ENCODE results near the gene CYP4A22.
A peak's percentile ranks its signal among the peaks of the same experiment; 100 is the strongest.
"Not testable (repeated sequence)": the region's sequence is repeated elsewhere in the genome, so short reads cannot be mapped to it uniquely, and the experiment has no call there.

The CYP4A22 gene, protein sequence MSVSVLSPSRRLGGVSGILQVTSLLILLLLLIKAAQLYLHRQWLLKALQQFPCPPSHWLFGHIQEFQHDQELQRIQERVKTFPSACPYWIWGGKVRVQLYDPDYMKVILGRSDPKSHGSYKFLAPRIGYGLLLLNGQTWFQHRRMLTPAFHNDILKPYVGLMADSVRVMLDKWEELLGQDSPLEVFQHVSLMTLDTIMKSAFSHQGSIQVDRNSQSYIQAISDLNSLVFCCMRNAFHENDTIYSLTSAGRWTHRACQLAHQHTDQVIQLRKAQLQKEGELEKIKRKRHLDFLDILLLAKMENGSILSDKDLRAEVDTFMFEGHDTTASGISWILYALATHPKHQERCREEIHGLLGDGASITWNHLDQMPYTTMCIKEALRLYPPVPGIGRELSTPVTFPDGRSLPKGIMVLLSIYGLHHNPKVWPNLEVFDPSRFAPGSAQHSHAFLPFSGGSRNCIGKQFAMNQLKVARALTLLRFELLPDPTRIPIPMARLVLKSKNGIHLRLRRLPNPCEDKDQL

GRCh38 chr1:47137198-47137597 is at the start of gene CYP4A22:
CYP4A22 (plus strand) TSS chr1:47137441; CDS start chr1:47137486, 45 bp downstream.
- H3K4me3 ChIP-seq (ENCODE audit: low read length): no peak within 1 kb of the TSS
- no peaks in the 10 kb centered on the region for H3K36me3 ChIP-seq (ENCODE audit: control insufficient read depth, low read depth, low read length)
- H3K9ac ChIP-seq (ENCODE audit: low read length): no peak within 1 kb of the TSS
- no peaks in the 10 kb centered on the region for H3K27me3 ChIP-seq (ENCODE audit: control insufficient read depth, insufficient read depth, low read length)
- H3K4me1 ChIP-seq (ENCODE audit: control insufficient read depth, low read depth, low read length): no peaks in the 10 kb centered on the region
- H3K9me3 ChIP-seq (ENCODE audit: control insufficient read depth, low read depth, low read length): no peaks in the 10 kb centered on the region
- H3K27ac ChIP-seq (ENCODE audit: low read length): no peak within 1 kb of the TSS

- not testable (repeated sequence) for H3K27me3 ChIP-seq (ENCODE audit: control insufficient read depth, insufficient read depth, low read length); H3K4me1 ChIP-seq (ENCODE audit: control insufficient read depth, low read depth, low read length); H3K9ac ChIP-seq (ENCODE audit: low read length); H3K36me3 ChIP-seq (ENCODE audit: control insufficient read depth, low read depth, low read length); H3K27ac ChIP-seq (ENCODE audit: low read length); H3K9me3 ChIP-seq (ENCODE audit: control insufficient read depth, low read depth, low read length); H3K4me3 ChIP-seq (ENCODE audit: low read length)
These were observed 47.9 kb upstream of the CYP4A22 start for GRCh38 chr1:47089356-47089755.

- H3K27me3 ChIP-seq (ENCODE audit: control insufficient read depth, insufficient read depth, low read length); H3K27ac ChIP-seq (ENCODE audit: low read length); H3K9ac ChIP-seq (ENCODE audit: low read length); H3K4me1 ChIP-seq (ENCODE audit: control insufficient read depth, low read depth, low read length); H3K4me3 ChIP-seq (ENCODE audit: low read length); H3K36me3 ChIP-seq (ENCODE audit: control insufficient read depth, low read depth, low read length); H3K9me3 ChIP-seq (ENCODE audit: control insufficient read depth, low read depth, low read length): not testable (repeated sequence)
These were observed 45.8 kb upstream of the CYP4A22 start for GRCh38 chr1:47091476-47091875.

- Histone ChIP-seq H3K9ac (ENCODE audit: low read length) (no peak overlapping the region), H3K4me1 (ENCODE audit: control insufficient read depth, low read depth, low read length) (peaks cover 16% of the 10 kb centered on the region), H3K27ac (ENCODE audit: low read length) (no peak overlapping the region), H3K36me3 (ENCODE audit: control insufficient read depth, low read depth, low read length) (no peaks in the 10 kb centered on the region), H3K27me3 (ENCODE audit: control insufficient read depth, insufficient read depth, low read length) (no peaks in the 10 kb centered on the region), H3K4me3 (ENCODE audit: low read length) (no peak overlapping the region), H3K9me3 (ENCODE audit: control insufficient read depth, low read depth, low read length) (no peaks in the 10 kb centered on the region)
These were observed 32.4 kb upstream of the CYP4A22 start for GRCh38 chr1:47104816-47105215.

- peaks cover 16% of the 10 kb centered on the region for H3K4me1 ChIP-seq (ENCODE audit: control insufficient read depth, low read depth, low read length)
- no peak overlapping the region for H3K4me3 ChIP-seq (ENCODE audit: low read length)
- H3K27ac ChIP-seq (ENCODE audit: low read length): no peak overlapping the region
- no peaks in the 10 kb centered on the region for H3K27me3 ChIP-seq (ENCODE audit: control insufficient read depth, insufficient read depth, low read length)
- H3K9ac ChIP-seq (ENCODE audit: low read length): no peak overlapping the region
- H3K36me3 ChIP-seq (ENCODE audit: control insufficient read depth, low read depth, low read length): no peaks in the 10 kb centered on the region
- no peaks in the 10 kb centered on the region for H3K9me3 ChIP-seq (ENCODE audit: control insufficient read depth, low read depth, low read length)
These were observed 30.4 kb upstream of the CYP4A22 start for GRCh38 chr1:47106792-47107191.

DNA sequence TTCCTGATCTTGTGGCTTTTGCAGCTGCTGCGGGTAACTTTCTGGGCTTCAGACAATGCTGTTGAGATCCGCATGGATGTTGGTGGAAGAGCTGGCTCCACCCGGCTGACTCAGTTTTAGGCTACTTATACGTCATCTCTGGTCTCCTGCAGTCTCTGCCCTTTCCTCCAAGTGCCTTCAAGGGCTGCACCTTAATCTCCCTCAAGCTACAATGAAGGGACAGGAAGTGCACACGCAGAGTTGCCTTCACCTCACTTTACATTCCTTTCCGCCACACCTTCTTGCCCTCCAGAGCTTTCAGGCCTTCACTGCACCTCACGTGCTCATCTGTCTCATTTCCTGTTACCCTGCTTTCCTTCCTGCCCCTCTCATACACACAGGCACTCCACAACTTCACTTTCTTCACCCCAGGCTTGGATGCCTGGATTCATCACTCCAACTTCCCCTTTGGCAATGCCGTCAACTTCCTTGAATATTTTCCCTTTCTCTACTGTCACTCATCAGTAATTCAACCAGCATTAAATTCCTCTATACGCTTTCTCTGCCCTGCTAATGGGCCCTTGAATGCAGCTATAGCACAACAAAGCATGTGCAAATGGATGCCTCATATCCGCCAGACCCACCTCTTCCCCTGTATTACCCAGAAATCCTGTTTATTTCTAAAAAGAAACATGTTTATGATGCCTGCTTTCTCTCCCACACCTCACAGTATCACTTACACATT is 29.2 kb upstream of the CYP4A22 start:
- not testable (repeated sequence) for H3K9me3 ChIP-seq (ENCODE audit: control insufficient read depth, low read depth, low read length); H3K4me3 ChIP-seq (ENCODE audit: low read length); H3K27me3 ChIP-seq (ENCODE audit: control insufficient read depth, insufficient read depth, low read length); H3K9ac ChIP-seq (ENCODE audit: low read length); H3K27ac ChIP-seq (ENCODE audit: low read length); H3K36me3 ChIP-seq (ENCODE audit: control insufficient read depth, low read depth, low read length)
- peaks cover 22% of the 10 kb centered on the region for H3K4me1 ChIP-seq (ENCODE audit: control insufficient read depth, low read depth, low read length)

GRCh38 chr1:47109482-47109881 is 27.8 kb upstream of the CYP4A22 start:
- H3K9ac ChIP-seq (ENCODE audit: low read length); H3K27ac ChIP-seq (ENCODE audit: low read length); H3K9me3 ChIP-seq (ENCODE audit: control insufficient read depth, low read depth, low read length); H3K36me3 ChIP-seq (ENCODE audit: control insufficient read depth, low read depth, low read length); H3K27me3 ChIP-seq (ENCODE audit: control insufficient read depth, insufficient read depth, low read length); H3K4me3 ChIP-seq (ENCODE audit: low read length): not testable (repeated sequence)
- peaks cover 27% of the 10 kb centered on the region for H3K4me1 ChIP-seq (ENCODE audit: control insufficient read depth, low read depth, low read length)

DNA sequence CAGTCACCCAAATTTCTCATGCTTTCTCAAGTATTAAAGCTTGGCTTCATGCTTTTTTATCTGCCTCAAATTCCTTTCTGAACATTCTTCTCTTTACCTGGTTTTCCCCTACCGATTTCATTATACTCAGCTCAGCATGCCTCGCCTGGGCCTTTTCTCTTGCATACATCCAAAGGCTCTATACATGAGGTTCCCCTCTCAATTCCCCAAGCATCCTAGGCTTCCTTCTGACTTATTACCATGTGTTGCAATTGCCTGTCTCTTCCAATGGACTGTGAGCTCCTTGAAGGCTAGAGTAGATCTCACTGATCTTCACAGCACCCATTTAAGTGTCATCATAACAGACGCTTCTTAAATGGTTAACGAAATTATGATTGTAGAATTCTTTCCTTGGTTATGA is 24.1 kb upstream of the CYP4A22 start:
- Histone ChIP-seq H3K4me1 (ENCODE audit: control insufficient read depth, low read depth, low read length) (peaks cover 14% of the 10 kb centered on the region), H3K4me3 (ENCODE audit: low read length) (peak overlapping the region; percentile 29), H3K9me3 (ENCODE audit: control insufficient read depth, low read depth, low read length) (no peaks in the 10 kb centered on the region), H3K9ac (ENCODE audit: low read length) (no peak overlapping the region), H3K27me3 (ENCODE audit: control insufficient read depth, insufficient read depth, low read length) (no peaks in the 10 kb centered on the region), H3K27ac (ENCODE audit: low read length) (peak overlapping the region; percentile 90), H3K36me3 (ENCODE audit: control insufficient read depth, low read depth, low read length) (no peaks in the 10 kb centered on the region)

- not testable (repeated sequence) for H3K9me3 ChIP-seq (ENCODE audit: control insufficient read depth, low read depth, low read length); H3K4me1 ChIP-seq (ENCODE audit: control insufficient read depth, low read depth, low read length); H3K27ac ChIP-seq (ENCODE audit: low read length); H3K4me3 ChIP-seq (ENCODE audit: low read length); H3K36me3 ChIP-seq (ENCODE audit: control insufficient read depth, low read depth, low read length); H3K27me3 ChIP-seq (ENCODE audit: control insufficient read depth, insufficient read depth, low read length); H3K9ac ChIP-seq (ENCODE audit: low read length)
These were observed 16.2 kb upstream of the CYP4A22 start for GRCh38 chr1:47121039-47121438.

GRCh38 chr1:47124834-47125233 is 12.4 kb upstream of the CYP4A22 start:
- H3K36me3 ChIP-seq (ENCODE audit: control insufficient read depth, low read depth, low read length); H3K9ac ChIP-seq (ENCODE audit: low read length); H3K4me3 ChIP-seq (ENCODE audit: low read length); H3K27ac ChIP-seq (ENCODE audit: low read length); H3K9me3 ChIP-seq (ENCODE audit: control insufficient read depth, low read depth, low read length); H3K27me3 ChIP-seq (ENCODE audit: control insufficient read depth, insufficient read depth, low read length); H3K4me1 ChIP-seq (ENCODE audit: control insufficient read depth, low read depth, low read length): not testable (repeated sequence)

GRCh38 chr1:47126997-47127396 is 10.2 kb upstream of the CYP4A22 start:
- H3K4me3 ChIP-seq (ENCODE audit: low read length); H3K9ac ChIP-seq (ENCODE audit: low read length); H3K27ac ChIP-seq (ENCODE audit: low read length); H3K27me3 ChIP-seq (ENCODE audit: control insufficient read depth, insufficient read depth, low read length); H3K9me3 ChIP-seq (ENCODE audit: control insufficient read depth, low read depth, low read length); H3K36me3 ChIP-seq (ENCODE audit: control insufficient read depth, low read depth, low read length): not testable (repeated sequence)
- H3K4me1 ChIP-seq (ENCODE audit: control insufficient read depth, low read depth, low read length): peaks cover 12% of the 10 kb centered on the region

DNA sequence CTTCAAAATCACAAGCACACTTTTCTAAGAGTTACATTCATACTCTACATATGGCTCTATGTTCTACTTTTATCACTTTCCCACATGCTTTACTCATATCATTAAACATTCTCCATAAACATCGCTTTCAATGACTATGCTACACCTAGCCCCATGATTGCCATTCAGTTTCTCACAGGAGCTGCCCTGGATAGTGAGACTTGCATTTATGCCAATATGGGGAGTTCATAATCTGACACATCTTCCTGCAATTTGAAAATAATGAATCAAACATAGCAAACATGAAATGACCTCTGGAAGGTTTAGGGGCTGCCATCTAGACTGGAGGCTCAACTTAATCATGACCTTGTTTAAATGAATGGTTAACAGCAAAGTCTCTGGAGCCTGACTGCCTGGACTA is 9.0 kb upstream of the CYP4A22 start:
- Histone ChIP-seq H3K9me3 (ENCODE audit: control insufficient read depth, low read depth, low read length) (no peaks in the 10 kb centered on the region), H3K27ac (ENCODE audit: low read length) (no peak overlapping the region), H3K27me3 (ENCODE audit: control insufficient read depth, insufficient read depth, low read length) (no peaks in the 10 kb centered on the region), H3K4me3 (ENCODE audit: low read length) (no peak overlapping the region), H3K9ac (ENCODE audit: low read length) (no peak overlapping the region), H3K4me1 (ENCODE audit: control insufficient read depth, low read depth, low read length) (peaks cover 12% of the 10 kb centered on the region), H3K36me3 (ENCODE audit: control insufficient read depth, low read depth, low read length) (no peaks in the 10 kb centered on the region)

All from iPS-18a (cell line).